ENCODE data around the gene AGBL1.

The AGBL1 gene

DNA sequence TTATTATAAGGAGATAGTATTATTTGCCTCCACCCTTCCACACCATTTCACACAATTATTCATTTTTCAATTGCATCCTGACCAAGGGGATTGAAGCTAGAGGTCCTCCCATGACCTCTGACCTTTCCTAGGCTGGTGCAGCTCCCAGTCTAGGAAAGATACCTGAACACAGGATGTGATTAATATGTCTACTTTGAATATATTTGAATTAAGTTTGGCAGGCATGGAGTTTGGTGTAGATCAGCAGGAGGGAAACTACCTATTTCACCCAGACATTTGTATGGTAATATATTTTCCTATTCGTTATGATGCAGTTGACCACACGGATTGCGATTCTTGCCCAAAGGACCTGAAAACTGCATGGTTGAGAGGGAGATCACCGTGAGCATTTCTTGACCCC, 596.3 kb downstream of the AGBL1 start:
- TF ChIP-seq, protein P1, sequence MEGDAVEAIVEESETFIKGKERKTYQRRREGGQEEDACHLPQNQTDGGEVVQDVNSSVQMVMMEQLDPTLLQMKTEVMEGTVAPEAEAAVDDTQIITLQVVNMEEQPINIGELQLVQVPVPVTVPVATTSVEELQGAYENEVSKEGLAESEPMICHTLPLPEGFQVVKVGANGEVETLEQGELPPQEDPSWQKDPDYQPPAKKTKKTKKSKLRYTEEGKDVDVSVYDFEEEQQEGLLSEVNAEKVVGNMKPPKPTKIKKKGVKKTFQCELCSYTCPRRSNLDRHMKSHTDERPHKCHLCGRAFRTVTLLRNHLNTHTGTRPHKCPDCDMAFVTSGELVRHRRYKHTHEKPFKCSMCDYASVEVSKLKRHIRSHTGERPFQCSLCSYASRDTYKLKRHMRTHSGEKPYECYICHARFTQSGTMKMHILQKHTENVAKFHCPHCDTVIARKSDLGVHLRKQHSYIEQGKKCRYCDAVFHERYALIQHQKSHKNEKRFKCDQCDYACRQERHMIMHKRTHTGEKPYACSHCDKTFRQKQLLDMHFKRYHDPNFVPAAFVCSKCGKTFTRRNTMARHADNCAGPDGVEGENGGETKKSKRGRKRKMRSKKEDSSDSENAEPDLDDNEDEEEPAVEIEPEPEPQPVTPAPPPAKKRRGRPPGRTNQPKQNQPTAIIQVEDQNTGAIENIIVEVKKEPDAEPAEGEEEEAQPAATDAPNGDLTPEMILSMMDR (IDR thresholded peaks at IDR 0.05; ENCODE audit: low read length, missing control alignments): no peak
- H3K4me3 ChIP-seq (replicated peaks; ENCODE audit: low read depth, low read length): no peak overlapping the region

GRCh38 chr15:86677278-86677677, 597.6 kb downstream of the AGBL1 start:
- no peak overlapping the region for H3K4me3 ChIP-seq (replicated peaks; ENCODE audit: low read depth, low read length)
- TF ChIP-seq, protein P1 (IDR thresholded peaks at IDR 0.05; ENCODE audit: low read length, missing control alignments): no peak
- no peak for DNase-seq (ENCODE audit: low read depth)

More for the DNA sequence above, 596.3 kb downstream of the AGBL1 start:
- DNase-seq (ENCODE audit: low read depth): no peak

DNA sequence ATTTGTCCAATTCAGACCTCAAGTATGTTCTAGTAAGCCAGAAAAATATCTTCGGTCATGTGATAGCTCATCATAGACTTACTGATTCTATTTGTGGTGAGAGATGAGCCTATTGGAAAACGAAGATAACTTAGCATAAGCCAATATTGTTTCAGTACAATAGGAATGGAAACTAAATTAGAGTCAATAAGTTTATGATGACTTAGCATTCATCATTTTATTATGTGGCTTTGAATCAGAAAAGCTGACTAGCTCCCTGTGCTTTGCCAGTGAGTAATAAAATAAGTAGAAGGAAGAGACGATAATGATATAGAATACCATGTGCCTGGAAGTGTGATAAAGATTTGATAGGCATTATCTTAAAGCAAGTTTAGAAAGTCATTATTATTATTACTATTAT, 605.6 kb downstream of the AGBL1 start:
- TF ChIP-seq, protein P1 (IDR thresholded peaks at IDR 0.05; ENCODE audit: low read length, missing control alignments): no peak
- H3K4me3 ChIP-seq (replicated peaks; ENCODE audit: low read depth, low read length): no peak overlapping the region
- no peak for DNase-seq (ENCODE audit: low read depth)

DNA sequence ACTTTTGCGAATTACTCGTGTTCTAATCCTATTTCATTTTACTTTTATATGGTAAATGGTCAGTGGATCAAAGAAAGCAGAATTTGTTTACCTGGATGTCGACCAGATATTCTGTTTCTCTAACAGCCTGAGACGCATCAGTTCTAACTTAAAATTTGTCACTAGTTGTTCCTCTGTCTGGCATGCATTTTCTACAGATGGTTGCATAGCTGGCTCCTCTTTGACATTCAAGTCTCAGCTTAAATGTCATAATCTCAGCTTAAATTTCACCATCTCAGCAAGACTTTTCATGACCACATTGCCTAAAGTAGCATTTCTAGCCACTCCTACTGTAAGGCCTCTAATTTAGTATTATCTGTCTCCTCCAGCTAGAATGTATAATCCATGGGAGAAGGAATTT, 609.3 kb downstream of the AGBL1 start:
- TF ChIP-seq, protein P1 (IDR thresholded peaks at IDR 0.05; ENCODE audit: low read length, missing control alignments): no peak
- H3K4me3 ChIP-seq (replicated peaks; ENCODE audit: low read depth, low read length): no peak overlapping the region
- no peak for DNase-seq (ENCODE audit: low read depth)

GRCh38 chr15:86690566-86690965, 610.9 kb downstream of the AGBL1 start:
- DNase-seq (ENCODE audit: low read depth): no peak
- TF ChIP-seq, protein P1 (IDR thresholded peaks at IDR 0.05; ENCODE audit: low read length, missing control alignments): no peak

GRCh38 chr15:86691091-86691663, 611.5 kb downstream of the AGBL1 start:
- DNase-seq (ENCODE audit: low read depth): no peak
- H3K4me3 ChIP-seq (replicated peaks; ENCODE audit: low read depth, low read length): no peak overlapping the region
- TF ChIP-seq, protein P1 (IDR thresholded peaks at IDR 0.05; ENCODE audit: low read length, missing control alignments): no peak

More at GRCh38 chr15:86690566-86690965, 610.9 kb downstream of the AGBL1 start:
- no peak overlapping the region for H3K4me3 ChIP-seq (replicated peaks; ENCODE audit: low read depth, low read length)

All from fibroblast of pulmonary artery (primary cell).